Common myeloid progenitor, CD34-positive (primary cell): ENCODE measurements around the gene IGF1R.

Source experiments
- CTCF ChIA-PET: fragments of 350-600 bp; sonication (Branson Sonifier 250); formaldehyde crosslinking; loops from one replicate; lab custom pipeline; 2021; ENCODE audit warnings: antibody characterized with exemption; lab: Charles Lee
- POLR2A ChIA-PET: fragments of 350-600 bp; sonication (Branson Sonifier 250); formaldehyde crosslinking; loops from one replicate; lab custom pipeline; 2021; ENCODE audit warnings: antibody characterized with exemption; lab: Charles Lee
- DNase-seq, 3 donors: peaks; one replicate each; pipeline versions ENCODE4 v3.0.0 to v3.0.0-alpha.2; 2013
- H3K27ac ChIP-seq, 2 experiments: 1 replicate in 1 of 2; 2 replicates in 1 of 2; pipeline ENCODE4 v1.7.0; 2013; ENCODE audit warnings: inconsistent platforms in 2 of 2, low read length in 2 of 2, mild to moderate bottlenecking in 2 of 2, low read depth in 1 of 2, moderate library complexity in 1 of 2; ENCODE audit not compliant: severe bottlenecking in 2 of 2, insufficient read depth in 1 of 2, poor library complexity in 1 of 2
- H3K27me3 ChIP-seq, 5 experiments: replicated peaks in 2 of 5; 1 replicate in 3 of 5; 2 replicates in 2 of 5; pipeline versions ENCODE4 v1.6.1 to v1.7.0; 2013; ENCODE audit warnings: low read length in 4 of 5, mild to moderate bottlenecking in 2 of 5, moderate library complexity in 2 of 5, inconsistent platforms in 1 of 5; ENCODE audit not compliant: insufficient read depth in 5 of 5, control insufficient read depth in 4 of 5
- H3K36me3 ChIP-seq, 4 experiments: 1 replicate in 2 of 4; 2 replicates in 2 of 4; pipeline versions ENCODE4 v1.6.1 to v1.7.0; 2013; ENCODE audit warnings: low read length in 3 of 4, control low read depth in 1 of 4, mild to moderate bottlenecking in 1 of 4; ENCODE audit not compliant: control insufficient read depth in 4 of 4, insufficient read depth in 4 of 4
- H3K4me1 ChIP-seq, 4 experiments: 1 replicate in 3 of 4; 2 replicates in 1 of 4; pipeline versions ENCODE4 v1.6.1 to v1.7.1; 2013; ENCODE audit warnings: low read length in 3 of 4, mild to moderate bottlenecking in 3 of 4, control low read depth in 1 of 4, inconsistent platforms in 1 of 4, moderate library complexity in 1 of 4; ENCODE audit not compliant: control insufficient read depth in 4 of 4, insufficient read depth in 4 of 4; ENCODE audit errors: control extremely low read depth in 1 of 4
- H3K4me3 ChIP-seq, 7 experiments: 1 replicate in 4 of 7; 2 replicates in 3 of 7; pipeline versions ENCODE4 v1.5.1 to v1.7.0; 2013; ENCODE audit warnings: mild to moderate bottlenecking in 7 of 7, low read length in 6 of 7, moderate library complexity in 6 of 7, inconsistent platforms in 2 of 7, low read depth in 2 of 7, control low read depth in 1 of 7; ENCODE audit not compliant: insufficient read depth in 4 of 7, control insufficient read depth in 1 of 7; ENCODE audit errors: extremely low read depth in 1 of 7
- H3K9me3 ChIP-seq, 5 experiments: 1 replicate in 4 of 5; 2 replicates in 1 of 5; pipeline versions ENCODE4 v1.6.1 to v1.7.1; 2013; ENCODE audit warnings: low read length in 4 of 5, mild to moderate bottlenecking in 2 of 5, inconsistent platforms in 1 of 5, low read depth in 1 of 5, moderate library complexity in 1 of 5; ENCODE audit not compliant: control insufficient read depth in 4 of 5, insufficient read depth in 2 of 5; ENCODE audit errors: control extremely low read depth in 1 of 5
- WGBS: methylation state at CpG from one replicate; pipeline ENCODE4 v1.1.5; 2013; ENCODE audit not compliant: insufficient coverage; 5-methylcytosine and 5-hydroxymethylcytosine counted together

The IGF1R gene

DNA sequence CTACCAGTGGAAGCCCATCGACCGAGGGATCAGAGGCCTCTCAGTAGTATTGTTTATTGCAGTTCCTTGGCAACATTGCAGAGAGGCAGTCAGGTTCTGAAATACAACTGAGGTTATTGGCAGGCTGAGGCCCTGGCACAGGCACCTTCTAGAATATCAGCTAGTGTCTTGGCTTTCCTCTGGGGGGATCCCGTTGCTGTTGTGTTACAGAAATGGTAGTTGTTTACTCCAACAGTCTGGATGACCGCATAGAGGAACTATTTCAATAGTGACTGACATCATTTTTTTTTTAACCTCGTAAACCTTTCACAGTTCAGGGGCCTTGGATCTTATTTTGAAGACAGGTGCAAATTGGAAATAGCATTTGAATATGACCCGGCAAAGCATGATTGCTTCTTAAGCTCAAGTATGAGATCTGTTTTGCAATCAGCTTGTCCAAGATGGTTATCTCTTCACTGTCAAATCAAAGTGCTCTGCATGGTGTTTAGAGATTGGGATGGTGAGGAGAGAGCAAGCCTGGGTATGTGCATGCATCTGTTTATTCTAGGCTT lies 295.3 kb downstream of the IGF1R start:
- no peak overlapping the region for H3K4me3 ChIP-seq
- H3K36me3 ChIP-seq = peaks cover 7 to 72% (median 49%) of the 10 kb centered on the region in 4 experiments
- no peak for DNase-seq
- 95% methylated on average over 4 of the region's 6 CpGs for WGBS
- H3K9me3 ChIP-seq = no peaks in the 10 kb centered on the region
- POLR2A ChIA-PET = interaction anchor here (0.6 kb wide), 1 partner anchor 60 kb away, joined by 3 read pairs; no protein-coding TSS in a partner anchor
- CTCF ChIA-PET = interaction anchor here (1.2 kb wide), 1 partner anchor 11 kb away, joined by 4 read pairs; no protein-coding TSS in a partner anchor
- H3K27me3 ChIP-seq = no peaks in the 10 kb centered on the region
- H3K4me1 ChIP-seq = peaks cover 0 to 10% (median 7%) of the 10 kb centered on the region in 4 experiments
- H3K27ac ChIP-seq = no peak overlapping the region

DNA sequence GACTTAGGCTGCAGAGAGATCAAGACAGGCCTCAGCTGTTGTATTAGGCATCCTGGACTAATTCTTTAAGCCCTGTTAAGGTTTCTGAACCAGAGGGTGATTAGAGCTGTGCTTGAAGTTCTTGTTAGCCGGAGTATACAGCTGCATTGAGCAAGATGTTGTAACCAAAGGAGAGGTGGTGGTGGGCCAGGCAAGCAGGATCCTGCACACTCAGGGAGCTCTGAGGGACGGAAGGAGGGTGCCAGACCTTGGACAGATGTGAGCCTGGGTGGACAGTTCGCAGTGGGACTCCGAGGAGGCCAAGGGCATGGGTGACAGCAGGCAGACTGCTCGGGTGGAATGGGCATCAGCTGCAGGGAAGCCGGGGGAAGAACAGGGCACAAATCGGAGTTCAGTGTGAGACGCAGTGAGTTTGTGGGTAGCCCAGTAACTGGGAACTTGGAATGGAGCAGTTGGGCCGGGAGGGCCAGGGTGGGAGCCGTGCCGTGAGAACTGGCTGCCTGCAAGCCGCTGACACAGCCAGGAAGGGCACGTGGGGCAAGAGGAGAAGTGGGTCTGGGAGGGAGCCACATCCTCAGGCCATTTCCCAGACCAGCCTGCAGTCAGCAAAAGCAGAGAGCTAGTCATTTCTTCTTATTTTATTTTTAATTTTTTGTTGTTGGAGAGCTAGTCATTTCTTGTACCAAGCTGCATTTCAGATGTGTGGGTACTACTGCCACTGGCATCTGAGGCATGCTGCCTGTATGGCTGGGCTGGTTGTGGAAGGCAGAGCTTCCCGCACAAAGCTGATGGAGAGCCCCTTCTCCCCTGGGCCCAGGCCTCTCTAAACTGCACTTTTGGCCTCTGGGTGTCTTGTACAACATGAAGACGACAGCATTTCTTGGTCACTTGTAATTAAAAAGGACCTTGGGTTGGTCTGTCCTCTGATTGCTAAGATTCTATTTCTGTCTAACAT lies 298.2 kb downstream of the IGF1R start:
- Histone ChIP-seq H3K27ac (no peak overlapping the region), H3K4me1 (peaks cover 0 to 11% (median 10%) of the 10 kb centered on the region in 4 experiments), H3K4me3 (no peak overlapping the region), H3K36me3 (peaks cover 5 to 76% (median 60%) of the 10 kb centered on the region in 4 experiments), H3K9me3 (no peaks in the 10 kb centered on the region), H3K27me3 (no peaks in the 10 kb centered on the region)
- peak in 2 of 3 donors; percentile 14 to 15 for DNase-seq
- ChIA-PET POLR2A (no interaction called here), CTCF (interaction anchor here (1.0 kb wide), 1 partner anchor 14 kb away, joined by 3 read pairs; no protein-coding TSS in a partner anchor)
- WGBS = 61% methylated on average over 14 of the region's 15 CpGs

DNA sequence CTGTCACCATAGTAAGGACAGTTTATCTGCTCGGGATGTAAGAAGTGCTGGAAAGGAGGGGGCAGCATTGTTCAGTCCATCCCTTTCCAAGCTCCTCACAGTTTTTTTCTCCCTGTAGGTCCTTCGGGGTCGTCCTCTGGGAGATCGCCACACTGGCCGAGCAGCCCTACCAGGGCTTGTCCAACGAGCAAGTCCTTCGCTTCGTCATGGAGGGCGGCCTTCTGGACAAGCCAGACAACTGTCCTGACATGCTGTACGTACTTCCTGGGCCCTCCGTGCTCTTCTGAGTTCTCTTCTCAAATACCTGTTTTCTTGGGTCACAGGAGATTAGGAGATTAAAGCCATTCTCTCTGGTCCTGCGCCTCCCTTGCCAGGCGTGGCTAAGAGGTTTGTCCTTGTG lies 300.1 kb downstream of the IGF1R start:
- H3K27ac ChIP-seq = no peak overlapping the region
- no peaks in the 10 kb centered on the region for H3K27me3 ChIP-seq
- no peaks in the 10 kb centered on the region for H3K9me3 ChIP-seq
- no peak overlapping the region for H3K4me3 ChIP-seq
- DNase-seq = no peak
- WGBS = 99% methylated on average over 11 of the region's 13 CpGs
- peaks cover 5 to 61% (median 53%) of the 10 kb centered on the region in 4 experiments for H3K36me3 ChIP-seq
- peaks cover 0 to 27% (median 27%) of the 10 kb centered on the region in 4 experiments for H3K4me1 ChIP-seq
- ChIA-PET CTCF (no interaction called here), POLR2A (no interaction called here)

DNA sequence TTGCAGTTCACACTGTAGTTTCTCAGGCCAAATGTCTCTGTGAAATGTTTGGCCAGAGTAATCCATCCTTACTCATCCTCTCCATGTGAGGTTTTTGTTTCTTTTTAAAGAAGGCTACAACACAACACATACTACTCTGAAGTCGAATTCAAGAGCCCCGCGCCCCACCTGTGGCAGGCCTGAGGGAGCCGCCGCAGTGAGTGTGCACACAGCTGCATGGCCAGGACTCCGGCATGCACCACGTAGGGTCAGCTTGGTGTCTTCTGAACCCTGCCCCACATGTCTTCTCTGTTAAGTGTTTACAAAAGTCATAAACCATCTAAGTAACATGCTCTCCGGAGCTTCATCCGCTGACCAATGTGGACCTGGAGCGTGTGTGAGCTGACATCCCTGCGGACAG lies 300.6 kb downstream of the IGF1R start:
- POLR2A ChIA-PET = no interaction called here
- Histone ChIP-seq H3K36me3 (peaks cover 5 to 56% (median 48%) of the 10 kb centered on the region in 4 experiments), H3K9me3 (no peaks in the 10 kb centered on the region), H3K27me3 (no peaks in the 10 kb centered on the region), H3K27ac (no peak overlapping the region), H3K4me1 (peaks cover 0 to 30% (median 27%) of the 10 kb centered on the region in 4 experiments), H3K4me3 (no peak overlapping the region)
- DNase-seq = no peak
- 90% methylated on average over 11 of the region's 11 CpGs for WGBS
- CTCF ChIA-PET = interaction anchor here (1.2 kb wide), 1 partner anchor 8 kb away, joined by 3 read pairs; no protein-coding TSS in a partner anchor

DNA sequence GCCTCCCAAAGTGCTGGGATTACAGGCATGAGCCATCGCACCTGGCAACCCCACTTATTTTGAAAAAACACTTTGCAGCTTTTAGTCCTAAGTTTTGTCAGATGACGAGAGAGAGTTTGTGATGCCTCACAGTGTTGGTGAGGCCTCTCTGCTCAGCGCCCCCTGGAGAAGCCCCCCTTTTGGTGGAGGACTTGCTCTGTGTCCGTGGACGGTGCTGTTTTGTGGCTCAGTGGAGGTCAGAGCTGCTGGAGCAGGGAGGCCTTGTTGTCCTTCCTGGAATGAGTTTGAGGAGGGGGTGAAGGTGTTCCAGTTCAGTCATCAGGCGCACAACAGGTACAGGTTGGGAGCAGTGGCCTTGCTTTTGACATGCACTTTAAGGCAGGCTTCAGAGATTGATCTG lies 301.3 kb downstream of the IGF1R start:
- H3K36me3 ChIP-seq = peaks cover 5 to 49% (median 43%) of the 10 kb centered on the region in 4 experiments
- no peak overlapping the region for H3K27ac ChIP-seq
- peaks cover 2 to 36% (median 31%) of the 10 kb centered on the region in 4 experiments for H3K4me1 ChIP-seq
- H3K9me3 ChIP-seq = no peaks in the 10 kb centered on the region
- WGBS = 50% methylated on average over 2 of the region's 6 CpGs
- POLR2A ChIA-PET = no interaction called here
- CTCF ChIA-PET = interaction anchor here (1.2 kb wide), 1 partner anchor 9 kb away, joined by 3 read pairs; no protein-coding TSS in a partner anchor
- no peak overlapping the region for H3K4me3 ChIP-seq
- H3K27me3 ChIP-seq = no peaks in the 10 kb centered on the region
- DNase-seq = no peak

DNA sequence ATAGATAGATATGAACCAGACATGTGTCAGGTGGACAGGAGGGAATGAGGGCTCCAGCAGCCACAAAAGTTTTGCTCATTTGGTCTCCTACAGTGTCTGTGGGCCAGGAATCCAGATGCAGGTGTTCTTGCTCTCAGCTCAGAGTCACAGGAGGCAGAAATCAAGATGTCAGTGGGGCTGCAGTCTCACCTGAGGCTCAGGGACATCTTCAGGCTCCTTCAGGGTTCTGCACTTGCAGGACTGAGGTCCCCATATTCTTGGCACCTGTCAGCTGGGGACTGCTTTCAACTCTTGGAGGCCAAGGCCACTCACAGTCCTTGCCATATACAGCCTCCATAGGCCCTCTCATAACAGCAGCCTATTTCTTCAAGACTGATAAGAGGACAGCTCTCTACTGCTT lies 301.9 kb downstream of the IGF1R start:
- POLR2A ChIA-PET = no interaction called here
- H3K4me3 ChIP-seq = no peak overlapping the region
- no peaks in the 10 kb centered on the region for H3K27me3 ChIP-seq
- DNase-seq = no peak
- H3K4me1 ChIP-seq = peaks cover 2 to 38% (median 37%) of the 10 kb centered on the region in 4 experiments
- CTCF ChIA-PET = interaction anchor here (1.2 kb wide), 1 partner anchor 10 kb away, joined by 3 read pairs; no protein-coding TSS in a partner anchor
- peaks cover 5 to 46% (median 37%) of the 10 kb centered on the region in 4 experiments for H3K36me3 ChIP-seq
- no peak overlapping the region for H3K27ac ChIP-seq
- no peaks in the 10 kb centered on the region for H3K9me3 ChIP-seq
